GM21717 (cell line): ENCODE results near the gene HSD3B2.

Experiments used
- ATAC-seq: cut with Tn5 transposase; IDR thresholded peaks from one replicate; pipeline ENCODE4 v1.9.1; 2021; ENCODE audit warnings: mild to moderate bottlenecking, moderate library complexity; ENCODE audit not compliant: unreplicated experiment

The HSD3B2 gene

DNA sequence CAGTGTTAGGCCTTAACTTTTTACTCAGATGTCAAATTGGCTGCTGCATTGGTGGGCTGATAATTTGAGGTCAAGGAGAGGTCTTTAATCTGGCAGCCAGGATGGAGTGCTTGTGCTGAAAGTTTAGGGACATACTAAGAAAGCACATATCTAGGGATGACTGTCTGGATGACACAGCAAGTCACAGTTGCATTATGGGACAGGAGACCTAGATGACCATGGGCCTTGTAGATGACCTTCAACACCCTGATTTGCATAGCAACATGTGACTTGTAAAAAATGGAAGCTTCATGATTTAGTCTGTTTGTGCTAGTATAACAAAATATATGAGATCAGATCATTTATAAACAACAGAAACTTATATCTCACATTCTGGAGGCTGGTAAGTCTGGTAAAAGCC, 18.0 kb upstream of the HSD3B2 start:
- no peak for ATAC-seq

DNA sequence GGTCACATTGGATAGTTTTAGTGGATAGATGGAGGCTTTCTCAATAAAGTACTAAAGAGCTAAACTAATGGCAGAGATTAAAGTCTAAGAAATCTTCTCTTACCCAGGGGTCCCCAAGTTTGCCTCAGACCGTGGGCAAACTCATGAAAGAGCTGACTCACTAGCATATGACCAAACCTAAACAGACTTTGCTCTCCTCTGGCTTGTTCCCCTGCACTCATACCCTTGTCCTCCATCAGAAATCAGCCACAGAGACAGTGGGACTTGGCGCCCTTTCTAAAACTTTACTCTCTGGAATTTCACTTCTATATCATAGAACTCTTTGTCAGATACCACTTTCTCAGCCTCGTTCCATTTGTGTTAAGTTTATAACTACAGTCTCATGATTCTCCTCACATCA, 17.0 kb upstream of the HSD3B2 start:
- no peak for ATAC-seq

DNA sequence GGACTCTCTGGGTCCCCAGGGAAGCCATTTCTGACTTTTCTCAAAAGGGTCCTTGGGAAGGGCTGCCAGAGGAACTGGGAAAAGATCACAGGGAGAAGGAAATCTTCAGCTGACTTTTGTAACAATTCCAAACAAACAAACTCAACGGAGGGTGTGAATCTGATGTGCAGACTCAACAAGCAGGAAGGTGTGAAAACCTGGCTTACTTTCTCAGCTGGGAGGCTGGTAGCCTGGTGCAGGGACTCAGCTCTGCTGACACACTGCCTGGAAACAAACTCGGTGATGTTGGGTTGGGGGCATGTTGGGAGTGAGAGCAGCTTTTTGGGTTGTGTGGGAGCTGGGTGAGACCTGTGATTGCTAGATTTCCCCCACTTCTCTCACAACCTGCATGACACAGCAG, 10.2 kb upstream of the HSD3B2 start:
- ATAC-seq: no peak

DNA sequence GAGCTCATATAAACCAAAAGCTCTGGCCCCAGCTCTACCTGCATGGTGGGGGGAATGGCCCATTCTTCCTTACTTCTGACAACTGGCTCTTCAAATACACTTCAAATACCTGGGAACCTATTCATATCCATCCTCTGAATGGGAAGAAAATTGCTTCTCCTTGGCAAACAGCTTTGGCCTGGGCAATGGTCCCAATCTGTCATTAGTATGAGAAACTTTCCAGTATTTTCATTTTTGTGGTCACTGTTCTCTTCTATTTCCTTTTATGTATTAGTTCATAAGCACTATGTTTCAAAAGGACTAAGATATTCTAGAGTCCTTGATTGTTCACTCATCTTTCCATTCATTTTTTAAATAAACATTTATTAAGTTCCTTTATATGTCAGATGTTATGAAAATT, 5.2 kb upstream of the HSD3B2 start:
- ATAC-seq: no peak

- no peak for ATAC-seq
Measured at GRCh38 chr1:119410961-119411360, 4.0 kb upstream of the HSD3B2 start.

GRCh38 chr1:119416006-119416640, 1.2 kb downstream of the HSD3B2 start:
- ATAC-seq: no peak

- ATAC-seq: no peak
Measured at GRCh38 chr1:119419109-119419508, 4.2 kb downstream of the HSD3B2 start.

DNA sequence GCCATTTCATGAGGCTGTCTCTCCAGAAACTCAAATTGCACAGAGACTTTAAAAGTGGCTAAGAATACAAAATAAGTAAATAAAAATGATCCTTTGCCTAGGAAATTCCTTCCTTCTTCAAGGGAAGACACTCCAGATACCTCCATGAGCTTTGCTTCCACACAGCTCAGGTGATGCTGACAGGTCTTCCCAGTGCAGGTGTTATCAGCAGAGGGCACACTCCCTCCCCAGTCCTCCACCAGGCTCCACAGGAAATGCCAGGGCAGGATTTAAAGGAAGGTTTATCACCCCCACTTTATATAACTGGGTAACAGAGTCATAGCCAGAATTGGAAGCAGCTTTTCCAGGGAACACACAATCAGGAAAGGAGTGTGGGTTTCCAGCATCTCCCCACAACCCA, 5.7 kb downstream of the HSD3B2 start:
- no peak for ATAC-seq

GRCh38 chr1:119422631-119423030, 7.7 kb downstream of the HSD3B2 start:
- no peak for ATAC-seq

DNA sequence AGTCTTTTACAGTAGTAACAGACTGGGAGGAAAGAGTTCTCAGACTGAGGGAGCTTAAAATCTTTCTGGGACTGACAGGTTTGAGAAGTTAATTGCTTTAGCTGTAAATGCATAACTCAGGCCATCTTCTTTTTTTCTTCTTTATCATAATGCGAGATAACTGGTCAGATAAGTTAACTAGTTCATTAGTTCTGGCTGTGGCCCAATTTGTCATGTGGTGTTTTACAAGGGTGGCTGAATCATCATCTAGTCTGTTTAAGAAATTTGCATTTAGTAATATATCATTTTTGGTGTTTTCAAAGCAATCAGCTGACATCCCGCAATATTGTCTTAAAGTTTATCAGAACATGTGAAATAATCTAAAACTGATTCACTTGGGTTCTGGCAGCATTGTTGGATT, 14.0 kb downstream of the HSD3B2 start:
- no peak for ATAC-seq

- ATAC-seq: no peak
Measured at GRCh38 chr1:119429687-119430086, 14.7 kb downstream of the HSD3B2 start.

- no peak for ATAC-seq
Measured at GRCh38 chr1:119430486-119430885, 15.5 kb downstream of the HSD3B2 start.

- ATAC-seq: no peak
Measured at GRCh38 chr1:119431836-119432235, 16.9 kb downstream of the HSD3B2 start.

- no peak for ATAC-seq
Measured at GRCh38 chr1:119435052-119435451, 20.1 kb downstream of the HSD3B2 start.

DNA sequence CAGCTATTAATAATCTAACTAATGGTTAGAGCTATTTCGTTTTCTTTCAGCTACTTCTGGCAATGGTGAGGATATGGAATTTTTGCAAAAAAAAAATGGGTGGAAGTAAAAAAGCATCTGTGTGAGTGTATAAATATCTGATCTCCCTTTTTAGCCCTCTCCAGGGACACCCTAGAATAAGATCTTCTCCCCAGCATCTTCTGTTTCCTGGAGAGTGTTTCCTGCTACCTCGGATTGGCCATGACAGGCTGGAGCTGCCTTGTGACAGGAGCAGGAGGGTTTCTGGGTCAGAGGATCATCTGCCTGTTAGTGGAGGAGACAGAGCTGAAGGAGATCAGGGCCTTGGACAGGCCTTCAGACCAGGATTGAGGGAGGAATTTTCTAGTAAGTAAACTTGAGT, 23.8 kb downstream of the HSD3B2 start:
- no peak for ATAC-seq

DNA sequence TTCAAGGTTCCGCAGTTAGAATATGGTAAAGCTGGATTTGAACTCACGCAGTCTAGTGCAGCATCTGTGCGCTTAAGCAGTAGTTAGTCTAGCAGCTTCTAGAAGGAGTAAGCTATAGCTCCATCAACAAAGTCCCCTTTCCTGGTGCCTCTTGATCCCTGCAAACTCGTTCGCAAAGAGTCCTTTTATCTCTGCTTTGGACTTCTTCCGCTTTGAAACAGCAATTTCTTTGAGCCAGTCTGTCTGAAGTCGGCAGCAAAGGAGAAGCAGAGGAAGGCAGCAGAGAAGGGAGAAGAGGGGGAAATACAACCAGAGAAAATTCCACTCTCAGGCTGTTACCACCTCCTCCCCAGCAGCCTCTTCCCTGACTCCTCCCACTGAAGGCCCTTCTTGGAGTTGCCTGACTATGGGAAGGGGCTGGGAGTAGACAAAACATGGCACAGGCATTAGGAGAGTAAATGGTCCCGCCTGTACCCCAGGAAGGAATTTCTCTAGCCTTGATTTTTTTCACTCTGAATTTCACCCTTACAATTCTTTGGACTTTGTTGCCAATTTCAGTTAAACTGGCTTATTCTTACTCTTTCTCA, 25.9 kb downstream of the HSD3B2 start:
- no peak for ATAC-seq

DNA sequence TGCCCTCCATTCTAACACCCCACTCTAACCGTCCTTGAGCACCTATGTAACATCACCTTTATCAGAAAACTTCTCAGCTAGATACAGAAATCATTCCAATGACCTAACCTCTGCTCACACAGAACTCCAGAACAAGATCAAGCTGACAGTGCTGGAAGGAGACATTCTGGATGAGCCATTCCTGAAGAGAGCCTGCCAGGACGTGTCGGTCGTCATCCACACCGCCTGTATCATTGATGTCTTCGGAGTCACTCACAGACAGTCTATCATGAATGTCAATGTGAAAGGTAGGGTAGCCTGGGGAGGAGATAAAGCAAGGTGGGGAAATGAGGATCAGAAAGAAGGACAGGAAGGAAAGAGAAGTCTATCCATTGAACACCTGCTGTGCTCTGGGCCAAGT, 27.8 kb downstream of the HSD3B2 start:
- ATAC-seq: no peak

DNA sequence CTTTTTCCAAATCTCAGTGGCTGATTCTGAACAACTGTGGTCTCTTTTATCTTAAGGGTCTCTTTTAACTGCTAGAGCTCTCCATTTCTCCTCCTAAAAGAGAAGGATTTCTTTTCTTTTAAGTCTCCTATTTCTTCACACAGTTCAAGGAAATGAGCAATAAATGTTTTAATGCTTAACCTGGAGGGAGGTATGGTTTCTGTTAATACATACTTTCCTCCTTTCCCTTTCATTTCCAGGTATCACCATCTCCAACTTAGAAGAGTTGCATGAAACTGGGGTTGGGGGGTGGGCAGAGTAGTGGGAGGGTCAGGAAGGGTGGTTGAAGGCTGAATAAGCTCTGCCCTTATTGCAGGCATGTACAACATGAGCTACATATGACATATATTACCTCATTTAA, 31.4 kb downstream of the HSD3B2 start:
- ATAC-seq: no peak

DNA sequence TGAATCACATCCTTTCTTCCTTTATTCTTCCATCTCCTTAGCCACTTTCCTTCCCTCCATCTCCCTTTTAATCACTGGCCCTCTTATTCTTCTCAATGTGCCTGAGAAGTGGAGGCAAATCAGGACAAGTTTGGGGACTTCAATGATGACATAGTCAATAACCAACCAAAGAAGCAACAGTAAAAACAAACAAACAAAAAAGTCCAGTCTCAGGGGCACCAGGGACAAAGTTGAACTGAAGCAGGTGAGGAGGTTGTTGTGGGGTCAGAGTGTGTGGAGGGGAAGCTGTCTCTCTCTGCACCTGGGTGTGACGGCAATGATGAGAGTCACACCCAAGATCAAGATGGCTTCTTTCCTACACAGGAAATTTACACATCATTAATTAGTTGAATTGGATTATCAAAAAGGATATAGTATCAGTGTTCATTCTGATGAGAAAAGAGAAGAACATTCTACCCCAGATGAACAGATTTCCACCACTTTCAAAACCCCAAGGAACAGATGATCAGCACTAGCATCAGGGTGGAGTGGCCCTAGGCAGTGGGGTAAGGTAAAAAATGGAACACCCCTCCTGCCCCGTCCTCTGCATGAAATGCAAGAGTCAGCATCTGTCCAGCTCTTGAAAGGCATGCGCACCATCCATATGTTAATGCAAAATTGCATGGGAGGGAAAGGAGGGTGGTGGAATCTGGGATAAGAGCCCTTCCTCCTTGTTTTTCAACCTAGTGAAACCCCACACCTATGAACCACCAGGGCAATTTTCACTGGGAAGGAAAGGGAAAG, 32.6 kb downstream of the HSD3B2 start:
- no peak for ATAC-seq

DNA sequence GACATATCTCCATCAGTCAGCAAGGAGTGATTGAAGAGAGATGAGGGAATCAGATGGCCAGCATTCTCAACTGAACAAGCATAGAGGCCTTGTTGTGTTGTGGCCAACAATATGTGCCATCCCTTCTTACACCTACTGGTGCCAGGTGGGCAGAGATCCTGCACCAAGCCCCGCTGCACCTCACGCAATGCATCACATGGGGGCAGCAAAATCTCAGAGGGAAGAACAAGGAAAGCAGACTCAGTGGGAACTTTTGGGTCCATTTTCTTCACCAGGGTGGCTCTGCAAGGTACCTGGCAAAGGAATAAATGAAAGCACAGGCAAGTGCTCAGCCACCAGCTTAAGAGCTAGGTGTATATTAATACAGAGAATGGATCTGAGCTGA, 33.2 kb downstream of the HSD3B2 start:
- ATAC-seq: no peak

DNA sequence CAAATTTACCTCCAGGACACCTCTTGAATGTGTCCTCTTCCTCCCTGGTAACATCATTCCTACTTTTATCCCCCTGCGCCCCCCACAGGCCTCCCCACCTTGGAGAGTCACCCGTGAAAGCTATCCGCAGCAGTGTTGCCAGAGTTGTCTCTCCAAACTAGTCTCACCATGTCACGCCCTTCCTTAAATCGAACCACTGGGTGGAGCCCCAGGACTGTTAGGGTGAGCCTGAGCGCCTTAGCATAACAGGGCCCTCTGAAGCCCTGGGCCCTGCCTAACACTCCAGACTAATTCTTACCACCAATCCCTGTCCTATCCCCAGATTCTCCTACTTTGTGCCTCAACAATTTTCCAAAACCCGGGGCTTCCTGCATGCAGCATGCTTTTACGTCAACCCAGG, 35.0 kb downstream of the HSD3B2 start:
- no peak for ATAC-seq

DNA sequence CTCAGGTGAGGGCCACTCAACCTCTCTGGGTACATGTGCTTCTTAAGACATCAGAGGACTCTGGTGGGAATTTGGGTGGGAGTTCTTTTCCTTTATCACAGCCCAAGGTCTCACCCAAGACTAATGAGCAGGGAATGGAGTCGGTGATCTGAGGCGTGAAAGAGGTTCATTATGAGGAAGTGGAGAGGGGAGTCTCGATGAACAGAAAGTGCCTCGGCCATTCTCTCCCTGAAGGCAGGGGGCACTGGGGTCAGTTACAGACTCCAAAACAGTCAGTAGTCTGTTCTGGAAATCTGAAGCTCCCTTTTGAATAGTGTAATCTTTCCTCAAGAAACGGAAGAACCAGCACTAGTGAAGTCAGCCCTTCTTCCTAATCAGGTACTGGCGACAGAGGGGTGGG, 36.2 kb downstream of the HSD3B2 start:
- no peak for ATAC-seq
